Neural progenitor cell (in vitro differentiated cells): ENCODE measurements around the gene YKT6. TPM values are rescaled to one million over a fixed set of nuclear protein-coding genes. Genes with fewer than 3 reads are reported as not detected.

Experiments
- DNase-seq: peaks from one replicate; pipeline ENCODE4 v3.0.0-alpha.2; 2016; ENCODE audit warnings: low spot score
- H2AFZ ChIP-seq: fragments of 200-600 bp; sonication (generic); replicated peaks from 2 replicates; pipeline ENCODE4 v1.6.1; 2016; ENCODE audit warnings: antibody characterized with exemption
- H3F3A ChIP-seq: fragments of 200-600 bp; sonication (generic); 2 replicates; pipeline ENCODE4 v1.6.1; 2016; ENCODE audit warnings: antibody characterized with exemption, low read depth
- H3K27ac ChIP-seq: fragments of 200-600 bp; sonication (generic); 2 replicates; pipeline ENCODE4 v1.5.1; 2016; ENCODE audit warnings: mild to moderate bottlenecking
- H3K27me3 ChIP-seq: fragments of 200-600 bp; sonication (generic); 2 replicates; pipeline ENCODE4 v1.6.1; 2016; ENCODE audit warnings: mild to moderate bottlenecking, moderate library complexity
- H3K36me3 ChIP-seq: fragments of 200-600 bp; sonication (generic); 2 replicates; pipeline ENCODE4 v1.5.1; 2016
- H3K4me1 ChIP-seq: fragments of 200-600 bp; sonication (generic); 2 replicates; pipeline ENCODE4 v1.6.1; 2016; ENCODE audit warnings: mixed run types
- H3K4me2 ChIP-seq: fragments of 200-600 bp; sonication (generic); 2 replicates; pipeline ENCODE4 v1.6.1; 2016
- H3K4me3 ChIP-seq: fragments of 200-600 bp; sonication (generic); 2 replicates; pipeline ENCODE4 v1.5.1; 2016
- H3K79me2 ChIP-seq: fragments of 200-600 bp; sonication (generic); 2 replicates; pipeline ENCODE4 v1.6.1; 2016; ENCODE audit warnings: low read depth
- H3K9ac ChIP-seq: fragments of 200-600 bp; sonication (generic); 2 replicates; pipeline ENCODE4 v1.6.1; 2016
- H3K9me3 ChIP-seq: fragments of 200-600 bp; sonication (generic); 2 replicates; pipeline ENCODE4 v1.5.1; 2016; ENCODE audit warnings: low read depth
- H4K20me1 ChIP-seq: fragments of 200-600 bp; sonication (generic); 2 replicates; pipeline ENCODE4 v1.6.1; 2016; ENCODE audit warnings: low read depth
- H3K27ac Mint-ChIP-seq: 3 replicates; pipeline ENCODE4 v1.8.0; 2021; ENCODE audit warnings: mixed read lengths
- H3K27me3 Mint-ChIP-seq: 2 replicates; pipeline ENCODE4 v1.8.0; 2022; ENCODE audit warnings: low read depth, mild to moderate bottlenecking, inconsistent platforms, moderate library complexity, mixed read lengths; ENCODE audit not compliant: insufficient read depth
- H3K36me3 Mint-ChIP-seq: 3 replicates; pipeline ENCODE4 v1.8.0; 2021; ENCODE audit warnings: mixed read lengths
- H3K4me1 Mint-ChIP-seq: 3 replicates; pipeline ENCODE4 v1.8.0; 2021; ENCODE audit warnings: mixed read lengths
- H3K4me3 Mint-ChIP-seq: 3 replicates; pipeline ENCODE4 v1.8.0; 2021; ENCODE audit warnings: mild to moderate bottlenecking, moderate library complexity, mixed read lengths
- H3K9me3 Mint-ChIP-seq: 3 replicates; pipeline ENCODE4 v1.8.0; 2020; ENCODE audit warnings: mixed read lengths
- CTCF ChIP-seq: fragments of 200-600 bp; sonication (generic); IDR thresholded peaks from 2 replicates; pipeline ENCODE4 v1.5.1; 2017; ENCODE audit warnings: antibody characterized with exemption, mild to moderate bottlenecking
- EZH2 ChIP-seq: fragments of 200-600 bp; sonication (generic); IDR thresholded peaks from 2 replicates; pipeline ENCODE4 v1.6.1; 2017; ENCODE audit warnings: antibody characterized with exemption, mild to moderate bottlenecking, moderate library complexity
- EZH2phosphoT487 ChIP-seq: fragments of 200-600 bp; sonication (generic); IDR thresholded peaks from 2 replicates; pipeline ENCODE4 v1.6.1; 2017; ENCODE audit warnings: antibody characterized with exemption
- total RNA-seq: library from RNA; depleted of rRNA; stranded (reverse); fragments of >200 nt; gene quantifications from 2 replicates; pipeline ENCODE4 v1.2.3, GENCODE V29; 2015; ENCODE audit warnings: low replicate concordance

Gene YKT6
- total RNA-seq, 1 donor from 2014 or later = 43.8 TPM

GRCh38 chr7:44193011-44193802 lies 7.6 kb upstream of the YKT6 start:
- DNase-seq = no peak
- Histone ChIP-seq H3K79me2 (no peaks in the 10 kb centered on the region), H2AFZ (no peak overlapping the region), H4K20me1 (no peaks in the 10 kb centered on the region), H3K9me3 (no peaks in the 10 kb centered on the region), H3K4me2 (no peak overlapping the region), H3K4me1 (no peaks in the 10 kb centered on the region), H3K27ac (no peak overlapping the region), H3K9ac (no peak overlapping the region), H3F3A (no peaks in the 10 kb centered on the region), H3K27me3 (peaks cover 13% of the 10 kb centered on the region), H3K4me3 (no peak overlapping the region), H3K36me3 (no peaks in the 10 kb centered on the region)
- H3K9me3 Mint-ChIP-seq = no peaks in the 10 kb centered on the region
- H3K27ac Mint-ChIP-seq = no peak overlapping the region
- H3K4me3 Mint-ChIP-seq = no peak overlapping the region
- H3K27me3 Mint-ChIP-seq = peaks cover 5% of the 10 kb centered on the region
- no peaks in the 10 kb centered on the region for H3K36me3 Mint-ChIP-seq
- H3K4me1 Mint-ChIP-seq = peaks cover 13% of the 10 kb centered on the region
- no peak for TF ChIP-seq CTCF
- TF ChIP-seq EZH2 = no peak
- no peak for TF ChIP-seq EZH2phosphoT487

GRCh38 chr7:44194069-44194468 lies 6.7 kb upstream of the YKT6 start:
- H3K9ac ChIP-seq = no peak overlapping the region
- H3F3A ChIP-seq = no peaks in the 10 kb centered on the region
- H3K9me3 ChIP-seq = no peaks in the 10 kb centered on the region
- Mint-ChIP-seq H3K4me1 (peaks cover 8% of the 10 kb centered on the region), H3K36me3 (no peaks in the 10 kb centered on the region), H3K27ac (no peak overlapping the region), H3K27me3 (peaks cover 5% of the 10 kb centered on the region), H3K9me3 (no peaks in the 10 kb centered on the region), H3K4me3 (no peak overlapping the region)
- H2AFZ ChIP-seq = no peak overlapping the region
- H4K20me1 ChIP-seq = no peaks in the 10 kb centered on the region
- no peak overlapping the region for H3K4me3 ChIP-seq
- no peaks in the 10 kb centered on the region for H3K4me1 ChIP-seq
- H3K4me2 ChIP-seq = no peak overlapping the region
- H3K27me3 ChIP-seq = peaks cover 13% of the 10 kb centered on the region
- no peak for TF ChIP-seq EZH2
- no peak for TF ChIP-seq EZH2phosphoT487
- TF ChIP-seq CTCF = no peak
- no peaks in the 10 kb centered on the region for H3K36me3 ChIP-seq
- DNase-seq = no peak
- H3K79me2 ChIP-seq = no peaks in the 10 kb centered on the region
- H3K27ac ChIP-seq = no peak overlapping the region

- Histone ChIP-seq H3K27me3 (peaks cover 13% of the 10 kb centered on the region), H3K27ac (no peak overlapping the region), H3K36me3 (no peaks in the 10 kb centered on the region), H3K4me3 (no peak overlapping the region), H3K9me3 (no peaks in the 10 kb centered on the region), H3K79me2 (no peaks in the 10 kb centered on the region), H2AFZ (no peak overlapping the region), H3K9ac (no peak overlapping the region), H3K4me2 (no peak overlapping the region), H3K4me1 (no peaks in the 10 kb centered on the region), H4K20me1 (no peaks in the 10 kb centered on the region), H3F3A (no peaks in the 10 kb centered on the region)
- H3K36me3 Mint-ChIP-seq = no peaks in the 10 kb centered on the region
- TF ChIP-seq EZH2 (no peak), EZH2phosphoT487 (no peak), CTCF (no peak)
- no peak overlapping the region for H3K27ac Mint-ChIP-seq
- no peaks in the 10 kb centered on the region for H3K9me3 Mint-ChIP-seq
- no peak overlapping the region for H3K4me3 Mint-ChIP-seq
- no peak for DNase-seq
- peaks cover 2% of the 10 kb centered on the region for H3K4me1 Mint-ChIP-seq
- peaks cover 5% of the 10 kb centered on the region for H3K27me3 Mint-ChIP-seq
These were observed 6.1 kb upstream of the YKT6 start for GRCh38 chr7:44194562-44195145.
